ENCODE results near the gene SYNDIG1L. TPM values are rescaled to one million over a fixed set of nuclear protein-coding genes. Genes with fewer than 3 reads are reported as not detected.

Gene SYNDIG1L
- total RNA-seq, 2 donors from 2014 or later: 0.21 to 3.1 TPM

- Histone ChIP-seq H3K4me1 (ENCODE audit: control insufficient read depth in 1 of 2, low read depth in 2 of 2) (no peaks in the 10 kb centered on the region), H3K27me3 (replicated peaks; ENCODE audit: insufficient read depth) (no peaks in the 10 kb centered on the region), H3K4me3 (no peak overlapping the region), H3K9me3 (no peaks in the 10 kb centered on the region), H3K36me3 (no peaks in the 10 kb centered on the region), H3K27ac (no peak overlapping the region)
- no peak for ATAC-seq (ENCODE audit: insufficient number of reproducible peaks, low FRiP score, low read depth)
- TF ChIP-seq CTCF (IDR thresholded peaks at IDR 0.05): no peak
- no peak for DNase-seq (ENCODE audit: low spot score)
Observed at GRCh38 chr14:74424606-74425005, 1.4 kb downstream of the SYNDIG1L start.

- ATAC-seq (ENCODE audit: insufficient number of reproducible peaks, low FRiP score, low read depth) (no peak), DNase-seq (ENCODE audit: low spot score) (no peak)
- no peak overlapping the region for H3K4me3 ChIP-seq
- H3K27ac ChIP-seq: no peak overlapping the region
- H3K27me3 ChIP-seq (replicated peaks; ENCODE audit: insufficient read depth): no peaks in the 10 kb centered on the region
- no peaks in the 10 kb centered on the region for H3K9me3 ChIP-seq
- no peaks in the 10 kb centered on the region for H3K36me3 ChIP-seq
- no peak for TF ChIP-seq CTCF (IDR thresholded peaks at IDR 0.05)
- no peaks in the 10 kb centered on the region for H3K4me1 ChIP-seq (ENCODE audit: control insufficient read depth in 1 of 2, low read depth in 2 of 2)
Observed at GRCh38 chr14:74423246-74423645, 2.8 kb downstream of the SYNDIG1L start.

DNA sequence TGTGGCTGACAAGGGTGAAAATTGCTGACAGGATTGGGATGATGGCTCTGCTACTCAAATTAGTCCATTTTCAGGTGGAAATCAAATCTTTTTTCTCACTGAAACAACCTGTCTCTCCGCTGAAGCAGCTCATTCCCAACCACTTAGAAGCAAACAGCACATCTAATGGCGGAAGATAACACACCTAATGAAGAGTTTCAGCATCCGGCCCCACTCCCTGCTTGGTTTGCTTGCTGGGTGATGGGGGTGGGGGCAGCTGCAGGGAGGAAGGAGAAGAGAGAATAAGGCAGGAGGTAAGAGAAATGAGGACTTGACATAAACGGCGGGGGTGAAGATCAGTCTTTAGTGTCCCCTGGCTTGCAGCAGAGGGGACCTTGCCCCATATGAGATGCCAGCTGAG, 4.0 kb downstream of the SYNDIG1L start:
- Histone ChIP-seq H3K4me1 (ENCODE audit: control insufficient read depth in 1 of 2, low read depth in 2 of 2) (no peaks in the 10 kb centered on the region), H3K4me3 (no peak overlapping the region), H3K27me3 (replicated peaks; ENCODE audit: insufficient read depth) (no peaks in the 10 kb centered on the region), H3K9me3 (no peaks in the 10 kb centered on the region), H3K36me3 (no peaks in the 10 kb centered on the region), H3K27ac (no peak overlapping the region)
- ATAC-seq (ENCODE audit: insufficient number of reproducible peaks, low FRiP score, low read depth) (no peak), DNase-seq (ENCODE audit: low spot score) (no peak)
- TF ChIP-seq CTCF (IDR thresholded peaks at IDR 0.05): no peak

DNA sequence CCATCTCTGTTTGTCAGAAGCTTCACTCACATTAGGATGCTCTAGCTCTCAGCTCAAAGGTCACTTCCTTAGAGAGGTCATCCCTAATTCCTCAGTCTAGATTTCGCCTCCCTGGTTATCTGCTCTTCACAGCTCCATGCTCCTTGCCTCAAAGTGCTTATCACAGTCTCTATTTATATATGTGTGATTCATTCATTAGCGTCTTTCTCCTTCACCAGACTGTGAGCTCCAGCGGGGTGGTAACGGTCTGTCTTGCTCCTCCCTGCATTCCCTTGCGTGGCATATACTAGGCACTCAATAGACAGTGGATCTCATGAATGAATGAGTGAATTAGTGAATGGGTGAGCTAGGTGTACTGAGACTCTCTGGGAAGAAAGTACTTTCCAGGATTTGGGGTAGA, 6.9 kb downstream of the SYNDIG1L start:
- DNase-seq (ENCODE audit: low spot score) (no peak), ATAC-seq (ENCODE audit: insufficient number of reproducible peaks, low FRiP score, low read depth) (no peak)
- Histone ChIP-seq H3K27me3 (replicated peaks; ENCODE audit: insufficient read depth) (no peaks in the 10 kb centered on the region), H3K9me3 (no peaks in the 10 kb centered on the region), H3K4me1 (ENCODE audit: control insufficient read depth in 1 of 2, low read depth in 2 of 2) (no peaks in the 10 kb centered on the region), H3K27ac (no peak overlapping the region), H3K36me3 (no peaks in the 10 kb centered on the region), H3K4me3 (no peak overlapping the region)
- TF ChIP-seq CTCF (IDR thresholded peaks at IDR 0.05): no peak

GRCh38 chr14:74418031-74418430, 8.0 kb downstream of the SYNDIG1L start:
- DNase-seq (ENCODE audit: low spot score): no peak
- Histone ChIP-seq H3K27ac (no peak overlapping the region), H3K4me3 (no peak overlapping the region), H3K4me1 (ENCODE audit: control insufficient read depth in 1 of 2, low read depth in 2 of 2) (no peaks in the 10 kb centered on the region), H3K27me3 (replicated peaks; ENCODE audit: insufficient read depth) (no peaks in the 10 kb centered on the region), H3K9me3 (no peaks in the 10 kb centered on the region), H3K36me3 (no peaks in the 10 kb centered on the region)
- TF ChIP-seq CTCF (IDR thresholded peaks at IDR 0.05): no peak
- no peak for ATAC-seq (ENCODE audit: insufficient number of reproducible peaks, low FRiP score, low read depth)
